Esophagus muscularis mucosa (tissue), 3 donors: Measurements from ENCODE around the gene HOXB6.

Experiments
- POLR2AphosphoS5 ChIP-seq, 2 donors: sonication (generic); formaldehyde crosslinking; IDR thresholded peaks; one replicate each; pipeline ENCODE4 v1.6.1; 2017; ENCODE audit warnings: antibody characterized with exemption in 2 of 2
- TF ChIP-seq, protein P1 (sequence below), 3 experiments: fragments of 200-600 bp in 2 of 3; fragments of 450-650 bp in 1 of 3; sonication (generic) in 2 of 3; IDR thresholded peaks; one replicate each; pipeline ENCODE4 v1.5.1; 2017 to 2019; ENCODE audit warnings: antibody characterized with exemption in 3 of 3, mild to moderate bottlenecking in 2 of 3, moderate library complexity in 1 of 3

- TF ChIP-seq, protein P1, sequence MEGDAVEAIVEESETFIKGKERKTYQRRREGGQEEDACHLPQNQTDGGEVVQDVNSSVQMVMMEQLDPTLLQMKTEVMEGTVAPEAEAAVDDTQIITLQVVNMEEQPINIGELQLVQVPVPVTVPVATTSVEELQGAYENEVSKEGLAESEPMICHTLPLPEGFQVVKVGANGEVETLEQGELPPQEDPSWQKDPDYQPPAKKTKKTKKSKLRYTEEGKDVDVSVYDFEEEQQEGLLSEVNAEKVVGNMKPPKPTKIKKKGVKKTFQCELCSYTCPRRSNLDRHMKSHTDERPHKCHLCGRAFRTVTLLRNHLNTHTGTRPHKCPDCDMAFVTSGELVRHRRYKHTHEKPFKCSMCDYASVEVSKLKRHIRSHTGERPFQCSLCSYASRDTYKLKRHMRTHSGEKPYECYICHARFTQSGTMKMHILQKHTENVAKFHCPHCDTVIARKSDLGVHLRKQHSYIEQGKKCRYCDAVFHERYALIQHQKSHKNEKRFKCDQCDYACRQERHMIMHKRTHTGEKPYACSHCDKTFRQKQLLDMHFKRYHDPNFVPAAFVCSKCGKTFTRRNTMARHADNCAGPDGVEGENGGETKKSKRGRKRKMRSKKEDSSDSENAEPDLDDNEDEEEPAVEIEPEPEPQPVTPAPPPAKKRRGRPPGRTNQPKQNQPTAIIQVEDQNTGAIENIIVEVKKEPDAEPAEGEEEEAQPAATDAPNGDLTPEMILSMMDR (IDR thresholded peaks at IDR 0.05): no peak
- TF ChIP-seq POLR2AphosphoS5 (IDR thresholded peaks at IDR 0.05): no peak
Measured at GRCh38 chr17:48610282-48611211, 5.8 kb upstream of the HOXB6 start, which contains the start of gene HOXB7.
